IMR-90 (cell line): Measurements from ENCODE around the gene SRRM4. TPM values are rescaled to one million over a fixed set of nuclear protein-coding genes. Genes with fewer than 3 reads are reported as not detected.

Experiments
- ATAC-seq: fragments of 200-7000 bp; cut with Tn5 transposase; 2 replicates; pipeline ENCODE4 v1.9.1; 2020; ENCODE audit warnings: low read depth, mild to moderate bottlenecking, moderate library complexity
- BruUV-seq: library from RNA; stranded (reverse); fragments of 400-500 nt; replicated peaks from 2 replicates; lab custom pipeline; 2021; lab: Mats Ljungman, UMichigan
- CTCF ChIA-PET: fragments of 300-600 bp; formaldehyde crosslinking; extraction: SDS; loops from one replicate; lab custom pipeline; 2021; ENCODE audit warnings: antibody characterized with exemption; lab: Yijun Ruan, JAX
- POLR2A ChIA-PET: fragments of 300-600 bp; sonication (Branson Sonifier 250); formaldehyde crosslinking; loops from one replicate; lab custom pipeline; 2022; ENCODE audit warnings: antibody characterized with exemption; ENCODE audit not compliant: unreplicated experiment; lab: Charles Lee
- DNase-seq: peaks from one replicate; pipeline ENCODE4 v3.0.0; 2013
- H2AFZ ChIP-seq: replicated peaks from 2 replicates; pipeline ENCODE3; 2013; ENCODE audit warnings: low read length, mild to moderate bottlenecking; ENCODE audit not compliant: poor library complexity
- H2AK5ac ChIP-seq: 2 replicates; pipeline ENCODE4 v1.6.1; 2013; ENCODE audit warnings: low read depth, low read length, inconsistent platforms
- H2AK9ac ChIP-seq: replicated peaks from 2 replicates; pipeline ENCODE3; 2013; ENCODE audit warnings: mild to moderate bottlenecking, low read depth, low read length, moderate library complexity; ENCODE audit not compliant: poor library complexity
- H2BK120ac ChIP-seq: 2 replicates; pipeline ENCODE4 v1.6.1; 2013; ENCODE audit warnings: low read depth, low read length, inconsistent platforms
- H2BK15ac ChIP-seq: 3 replicates; pipeline ENCODE4 v1.6.1; 2013; ENCODE audit warnings: low read depth, low read length, inconsistent platforms
- H2BK20ac ChIP-seq: 2 replicates; pipeline ENCODE4 v1.6.1; 2013; ENCODE audit warnings: low read depth, mild to moderate bottlenecking, inconsistent platforms, low read length, moderate library complexity
- H2BK5ac ChIP-seq: 2 replicates; pipeline ENCODE4 v1.6.1; 2013; ENCODE audit warnings: mild to moderate bottlenecking, low read depth, low read length, inconsistent platforms; ENCODE audit not compliant: poor library complexity, severe bottlenecking
- H3K14ac ChIP-seq: replicated peaks from 2 replicates; pipeline ENCODE4 v1.6.1; 2013; ENCODE audit warnings: low read depth, low read length, inconsistent platforms
- H3K18ac ChIP-seq: 2 replicates; pipeline ENCODE4 v1.6.1; 2013; ENCODE audit warnings: low read depth, low read length, control low read depth
- H3K23ac ChIP-seq: 2 replicates; pipeline ENCODE4 v1.6.1; 2013; ENCODE audit warnings: low read depth, low read length, inconsistent platforms
- H3K27ac ChIP-seq: 2 replicates; pipeline ENCODE4 v1.5.1; 2013; ENCODE audit warnings: mild to moderate bottlenecking, control low read depth, low read length; ENCODE audit not compliant: insufficient read depth
- H3K27me3 ChIP-seq: 2 replicates; pipeline ENCODE4 v1.6.1; 2013; ENCODE audit warnings: low read length; ENCODE audit not compliant: control insufficient read depth, insufficient read depth
- H3K36me3 ChIP-seq: 2 replicates; pipeline ENCODE4 v1.6.1; 2013; ENCODE audit warnings: low read length, mixed read lengths; ENCODE audit not compliant: control insufficient read depth, insufficient read depth
- H3K4ac ChIP-seq: 2 replicates; pipeline ENCODE4 v1.6.1; 2013; ENCODE audit warnings: low read depth, low read length, inconsistent platforms
- H3K4me1 ChIP-seq: 2 replicates; pipeline ENCODE4 v1.6.1; 2013; ENCODE audit warnings: low read length, mixed read lengths; ENCODE audit not compliant: control insufficient read depth, insufficient read depth
- H3K4me2 ChIP-seq: 2 replicates; pipeline ENCODE4 v1.6.1; 2013; ENCODE audit warnings: low read depth, mild to moderate bottlenecking, control low read depth, low read length, moderate library complexity
- H3K4me3 ChIP-seq: 2 replicates; pipeline ENCODE4 v1.5.1; 2013; ENCODE audit warnings: low read depth, mild to moderate bottlenecking, control low read depth, low read length, moderate library complexity; ENCODE audit not compliant: insufficient read depth
- H3K56ac ChIP-seq: 2 replicates; pipeline ENCODE4 v1.6.1; 2013; ENCODE audit warnings: low read length, inconsistent platforms; ENCODE audit not compliant: insufficient read depth; ENCODE audit errors: extremely low read depth
- H3K79me1 ChIP-seq, 2 experiments: 2 replicates each; pipeline ENCODE4 v1.6.1; 2013; ENCODE audit warnings: low read length in 2 of 2, inconsistent platforms in 1 of 2, low read depth in 1 of 2
- H3K9ac ChIP-seq: 2 replicates; pipeline ENCODE4 v1.6.1; 2013; ENCODE audit warnings: low read depth, low read length, control low read depth
- H3K9me1 ChIP-seq: 2 replicates; pipeline ENCODE4 v1.6.1; 2013; ENCODE audit warnings: low read length, inconsistent platforms; ENCODE audit not compliant: insufficient read depth
- H3K9me3 ChIP-seq: 2 replicates; pipeline ENCODE4 v1.6.1; 2013; ENCODE audit warnings: low read length; ENCODE audit not compliant: control insufficient read depth, insufficient read depth
- H4K20me1 ChIP-seq: 2 replicates; pipeline ENCODE4 v1.6.1; 2013; ENCODE audit warnings: low read length, inconsistent platforms; ENCODE audit not compliant: insufficient read depth
- H4K5ac ChIP-seq: 2 replicates; pipeline ENCODE4 v1.6.1; 2013; ENCODE audit warnings: mild to moderate bottlenecking, low read depth, low read length, control low read depth
- H4K8ac ChIP-seq, 2 experiments: 2 replicates each; pipeline ENCODE4 v1.6.1; 2013; ENCODE audit warnings: low read depth in 2 of 2, low read length in 2 of 2, control low read depth in 1 of 2, inconsistent platforms in 1 of 2
- H4K91ac ChIP-seq: 2 replicates; pipeline ENCODE4 v1.6.1; 2013; ENCODE audit warnings: low read depth, low read length, inconsistent platforms; ENCODE audit not compliant: insufficient read depth
- CEBPB ChIP-seq: IDR thresholded peaks from 2 replicates; pipeline ENCODE4 v1.6.1; 2012; ENCODE audit warnings: low read depth, low read length, improper control_type of control experiment
- MXI1 ChIP-seq: IDR thresholded peaks from 2 replicates; pipeline ENCODE4 v1.6.1; 2012; ENCODE audit warnings: low read depth, mild to moderate bottlenecking, low read length, moderate library complexity, borderline replicate concordance
- POLR2A ChIP-seq: IDR thresholded peaks from 2 replicates; pipeline ENCODE4 v1.6.1; 2012; ENCODE audit warnings: mild to moderate bottlenecking, low read depth, low read length
- RCOR1 ChIP-seq: IDR thresholded peaks from 2 replicates; pipeline ENCODE4 v1.6.1; 2012; ENCODE audit warnings: mild to moderate bottlenecking, low read length, improper control_type of control experiment; ENCODE audit not compliant: insufficient replicate concordance
- RFX5 ChIP-seq: IDR thresholded peaks from 2 replicates; pipeline ENCODE4 v1.8.0; 2012; ENCODE audit warnings: low read depth, mild to moderate bottlenecking, low read length, moderate library complexity
- SMC3 ChIP-seq: fragments of 150-350 bp; IDR thresholded peaks from 2 replicates; pipeline ENCODE4 v1.6.1; 2016; ENCODE audit warnings: low read depth, mild to moderate bottlenecking, antibody characterized with exemption, low read length, moderate library complexity
- WGBS, 2 experiments: methylation state at CpG; one replicate each; pipeline versions ENCODE4 v1.1.5 to v1.1.7; 2013; ENCODE audit warnings: missing lambda C conversion rate in 2 of 2; ENCODE audit not compliant: insufficient read length in 1 of 2; ENCODE audit errors: extremely low coverage in 2 of 2; 5-methylcytosine and 5-hydroxymethylcytosine counted together
- dilution Hi-C: fragments of 300-500 bp; cut with HindIII; formaldehyde crosslinking; loops from one replicate; pipeline ENCODE4 v1.14.3; 2018; ENCODE audit warnings: low sequenced_read_pairs; ENCODE audit not compliant: unreplicated experiment
- in situ Hi-C: fragments of 300-500 bp; cut with MboI; formaldehyde crosslinking; loops from 3 replicates; pipeline ENCODE4 v1.14.3; 2019; ENCODE audit warnings: low sequenced_read_pairs, inconsistent platforms, mixed read lengths
- intact Hi-C: fragments of 100-400 bp; cut with micrococcal nuclease; formaldehyde crosslinking; loops from 2 replicates; pipeline ENCODE4 v1.10.0; 2022
- polyA plus RNA-seq, 3 experiments: library from polyadenylated mRNA; depleted of rRNA; stranded (reverse); fragments of >200 nt; gene quantifications; 2 replicates each; pipeline ENCODE4 v1.2.3, GENCODE V29; 2012; ENCODE audit warnings: low replicate concordance in 1 of 3
- total RNA-seq: library from RNA; depleted of rRNA; stranded (reverse); fragments of >200 nt; gene quantifications from 2 replicates; pipeline ENCODE4 v1.2.3, GENCODE V29; 2012
- TF ChIP-seq, protein P1 (sequence below): conservative IDR thresholded peaks from 2 replicates; pipeline ENCODE4 v1.5.1; 2012; ENCODE audit warnings: mild to moderate bottlenecking, low read depth, low read length, improper control_type of control experiment
- TF ChIP-seq, protein P2 (sequence below): fragments of 150-350 bp; IDR thresholded peaks from 2 replicates; pipeline ENCODE4 v1.6.1; 2017; ENCODE audit warnings: mild to moderate bottlenecking, antibody characterized with exemption, low read length, low read depth

Gene SRRM4
- total and polyA plus RNA-seq, 2 of the 4 experiments (the other 2 are of a cell fraction) = not detected

DNA sequence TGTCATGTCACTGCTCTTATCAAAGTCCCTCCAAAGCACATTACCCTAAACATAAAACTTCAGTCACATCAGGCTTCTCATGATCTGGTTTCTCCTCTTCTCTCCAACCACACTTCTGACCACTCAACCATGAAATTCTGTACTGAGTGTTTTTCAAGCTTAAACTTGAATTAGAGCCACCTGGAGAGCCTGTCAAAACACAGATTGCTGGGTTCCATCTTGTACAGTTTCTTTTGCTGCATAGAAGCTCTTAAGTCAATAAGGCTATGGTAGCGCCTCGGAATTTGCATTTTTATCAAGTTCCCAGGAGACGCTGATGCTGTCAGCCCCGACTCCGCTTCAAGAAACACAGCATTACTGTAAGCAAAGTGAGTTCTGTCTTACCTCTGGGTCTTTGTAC is 16.4 kb upstream of the SRRM4 start:
- H3K9ac ChIP-seq = no peak overlapping the region
- BruUV-seq = no TSS peak
- H2BK120ac ChIP-seq = no peak overlapping the region
- H2AK9ac ChIP-seq = no peak overlapping the region
- no peak overlapping the region for H4K91ac ChIP-seq
- no peak overlapping the region for H3K56ac ChIP-seq
- H4K8ac ChIP-seq = no peak overlapping the region
- H4K5ac ChIP-seq = no peak overlapping the region
- H2AK5ac ChIP-seq = no peak overlapping the region
- no peaks in the 10 kb centered on the region for H3K36me3 ChIP-seq
- H2AFZ ChIP-seq = no peak overlapping the region
- in situ Hi-C loops = no loop called here
- H4K20me1 ChIP-seq = no peaks in the 10 kb centered on the region
- dilution Hi-C loops = no loop called here
- no peaks in the 10 kb centered on the region for H3K79me1 ChIP-seq
- no peak for ATAC-seq
- POLR2A ChIA-PET = no interaction called here
- no peak overlapping the region for H3K18ac ChIP-seq
- DNase-seq = no peak
- intact Hi-C loops = no loop called here
- H3K9me3 ChIP-seq = peaks cover 10% of the 10 kb centered on the region; the same call in 1 of the 2 replicates
- no peak overlapping the region for H2BK5ac ChIP-seq
- no peak overlapping the region for H2BK20ac ChIP-seq
- H3K9me1 ChIP-seq = no peaks in the 10 kb centered on the region
- H3K4ac ChIP-seq = no peak overlapping the region
- H2BK15ac ChIP-seq = no peak overlapping the region
- no peaks in the 10 kb centered on the region for H3K4me1 ChIP-seq
- H3K14ac ChIP-seq = no peak overlapping the region
- CTCF ChIA-PET = no interaction called here
- H3K23ac ChIP-seq = no peak overlapping the region
- WGBS, 2 experiments = 70% methylated on average over 4 of the region's 5 CpGs; no CpG with 5 or more reads in 1 of the 2 experiments
- no peak overlapping the region for H3K27ac ChIP-seq
- TF ChIP-seq SMC3 (no peak), POLR2A (no peak), RCOR1 (no peak), MXI1 (no peak), CEBPB (no peak), RFX5 (no peak)
- TF ChIP-seq, protein P1, sequence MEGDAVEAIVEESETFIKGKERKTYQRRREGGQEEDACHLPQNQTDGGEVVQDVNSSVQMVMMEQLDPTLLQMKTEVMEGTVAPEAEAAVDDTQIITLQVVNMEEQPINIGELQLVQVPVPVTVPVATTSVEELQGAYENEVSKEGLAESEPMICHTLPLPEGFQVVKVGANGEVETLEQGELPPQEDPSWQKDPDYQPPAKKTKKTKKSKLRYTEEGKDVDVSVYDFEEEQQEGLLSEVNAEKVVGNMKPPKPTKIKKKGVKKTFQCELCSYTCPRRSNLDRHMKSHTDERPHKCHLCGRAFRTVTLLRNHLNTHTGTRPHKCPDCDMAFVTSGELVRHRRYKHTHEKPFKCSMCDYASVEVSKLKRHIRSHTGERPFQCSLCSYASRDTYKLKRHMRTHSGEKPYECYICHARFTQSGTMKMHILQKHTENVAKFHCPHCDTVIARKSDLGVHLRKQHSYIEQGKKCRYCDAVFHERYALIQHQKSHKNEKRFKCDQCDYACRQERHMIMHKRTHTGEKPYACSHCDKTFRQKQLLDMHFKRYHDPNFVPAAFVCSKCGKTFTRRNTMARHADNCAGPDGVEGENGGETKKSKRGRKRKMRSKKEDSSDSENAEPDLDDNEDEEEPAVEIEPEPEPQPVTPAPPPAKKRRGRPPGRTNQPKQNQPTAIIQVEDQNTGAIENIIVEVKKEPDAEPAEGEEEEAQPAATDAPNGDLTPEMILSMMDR = no peak
- TF ChIP-seq, protein P2, sequence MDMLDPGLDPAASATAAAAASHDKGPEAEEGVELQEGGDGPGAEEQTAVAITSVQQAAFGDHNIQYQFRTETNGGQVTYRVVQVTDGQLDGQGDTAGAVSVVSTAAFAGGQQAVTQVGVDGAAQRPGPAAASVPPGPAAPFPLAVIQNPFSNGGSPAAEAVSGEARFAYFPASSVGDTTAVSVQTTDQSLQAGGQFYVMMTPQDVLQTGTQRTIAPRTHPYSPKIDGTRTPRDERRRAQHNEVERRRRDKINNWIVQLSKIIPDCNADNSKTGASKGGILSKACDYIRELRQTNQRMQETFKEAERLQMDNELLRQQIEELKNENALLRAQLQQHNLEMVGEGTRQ = no peak
- no peaks in the 10 kb centered on the region for H3K27me3 ChIP-seq
- no peak overlapping the region for H3K4me3 ChIP-seq
- H3K4me2 ChIP-seq = no peak overlapping the region
